HG02642 (cell line): ENCODE results near the gene PTPRR.

ENCODE experiments used
- ATAC-seq: cut with Tn5 transposase; IDR thresholded peaks from one replicate; pipeline ENCODE4 v1.9.1; 2021; ENCODE audit warnings: mild to moderate bottlenecking; ENCODE audit not compliant: unreplicated experiment, poor library complexity

The PTPRR gene

DNA sequence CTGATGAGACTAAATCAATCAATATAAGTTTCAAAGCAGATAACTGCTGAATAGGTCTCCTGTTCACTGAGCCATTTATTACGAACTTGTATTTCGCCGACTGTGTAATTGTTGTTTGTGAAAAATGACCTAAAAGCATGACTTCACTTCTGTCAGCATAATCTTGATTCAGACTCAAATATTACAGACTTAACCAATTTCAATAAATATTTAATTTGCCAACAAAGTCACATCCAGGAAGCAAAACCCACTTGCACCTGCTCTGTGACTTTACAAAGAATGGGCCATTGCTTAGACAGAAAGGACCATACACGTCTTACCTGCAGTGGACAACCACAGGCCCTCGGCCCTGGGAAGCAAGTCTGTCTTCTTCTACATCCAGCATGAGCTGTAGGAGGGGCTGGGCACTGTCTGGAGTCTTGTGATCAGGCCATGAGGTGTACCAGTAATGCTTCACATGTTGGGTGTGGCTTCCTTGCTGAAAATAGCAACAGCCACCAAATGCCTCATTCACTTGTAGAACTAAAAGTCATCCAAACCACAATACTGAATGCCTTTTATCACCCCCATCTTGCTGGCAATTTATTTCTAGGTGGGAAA lies 259.8 kb downstream of the PTPRR start:
- ATAC-seq = no peak

DNA sequence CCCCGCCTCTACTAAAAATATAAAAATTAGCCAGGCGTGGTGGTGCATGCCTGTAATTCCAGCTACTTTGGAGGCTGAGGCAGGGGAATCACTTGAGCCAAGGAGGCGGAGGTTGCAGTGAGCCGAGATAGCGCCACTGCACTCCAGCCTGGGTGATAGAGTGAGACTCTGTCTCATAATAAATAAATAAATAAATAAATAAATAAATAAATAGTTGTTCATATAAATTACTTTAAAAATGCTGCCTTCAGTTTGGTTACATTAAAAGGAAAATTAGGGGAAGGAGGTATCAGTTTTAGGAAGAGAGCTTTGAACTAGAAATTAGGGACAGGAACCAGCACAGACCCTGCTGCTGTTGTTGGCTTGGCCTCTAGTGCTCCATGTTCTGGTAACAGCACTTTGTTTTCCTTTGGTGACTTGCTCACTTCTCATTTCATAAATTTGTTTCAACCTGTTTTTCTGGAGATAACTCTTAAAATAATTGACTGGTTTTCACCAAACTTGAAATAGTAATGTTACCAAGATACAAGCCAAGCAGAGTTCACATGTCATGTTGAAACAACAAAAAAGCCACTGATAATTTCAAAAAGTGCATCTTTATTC lies 260.4 kb downstream of the PTPRR start:
- ATAC-seq = no peak

DNA sequence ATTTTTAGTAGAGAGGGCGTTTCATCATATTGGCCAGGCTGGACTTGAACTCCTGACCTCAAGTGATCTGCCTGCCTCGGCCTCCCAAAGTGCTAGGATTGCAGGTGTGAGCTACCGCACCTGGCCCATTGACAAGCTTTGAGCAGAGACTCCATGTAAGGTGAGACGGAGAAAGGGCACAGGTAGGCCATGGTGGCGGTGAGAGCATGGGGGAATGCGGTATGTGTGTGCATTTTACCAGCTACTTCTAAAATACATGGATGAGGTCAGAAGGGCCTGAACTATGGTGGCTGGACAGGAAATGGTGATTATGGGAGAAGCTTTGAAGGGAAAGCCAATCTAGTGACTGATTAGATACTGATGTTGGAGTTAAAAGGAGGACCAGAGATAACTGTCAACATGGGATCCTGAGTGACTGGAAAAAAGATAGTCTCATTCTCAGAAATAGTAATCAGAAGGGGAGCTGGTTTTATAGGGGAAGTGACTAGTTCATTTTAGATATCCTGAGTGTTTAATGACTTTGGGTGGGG lies 261.4 kb downstream of the PTPRR start:
- ATAC-seq = no peak

DNA sequence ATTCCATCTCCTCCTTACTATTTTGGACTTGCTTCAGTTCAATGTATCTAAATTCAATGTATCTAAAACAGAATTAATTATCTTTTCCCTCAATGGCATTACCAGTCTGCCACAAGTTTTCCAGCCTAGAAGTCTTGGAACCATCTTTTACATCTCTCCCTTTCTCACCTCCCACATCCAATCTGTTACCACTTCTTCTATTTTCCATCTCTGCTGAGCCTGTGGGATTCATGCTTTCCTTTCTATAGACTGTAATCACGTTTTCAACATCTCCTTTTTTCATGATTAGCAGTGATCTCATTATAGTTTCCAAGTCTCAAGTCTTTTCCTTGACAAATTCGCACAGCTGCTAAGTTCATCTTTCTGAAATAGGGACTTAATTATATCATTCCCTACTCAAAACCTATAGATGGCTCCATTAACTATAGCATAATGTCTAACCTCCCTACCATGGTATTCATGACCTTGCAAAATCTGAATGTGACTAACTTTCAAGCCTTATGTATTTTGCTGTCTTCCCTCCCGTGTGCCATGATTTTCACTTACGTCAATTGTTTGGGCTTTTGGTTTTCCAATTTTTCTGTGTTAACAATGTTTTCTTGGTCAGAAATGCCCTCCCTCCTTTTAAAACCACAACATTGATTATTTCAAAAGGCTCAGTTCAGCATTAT lies 262.8 kb downstream of the PTPRR start:
- no peak for ATAC-seq

DNA sequence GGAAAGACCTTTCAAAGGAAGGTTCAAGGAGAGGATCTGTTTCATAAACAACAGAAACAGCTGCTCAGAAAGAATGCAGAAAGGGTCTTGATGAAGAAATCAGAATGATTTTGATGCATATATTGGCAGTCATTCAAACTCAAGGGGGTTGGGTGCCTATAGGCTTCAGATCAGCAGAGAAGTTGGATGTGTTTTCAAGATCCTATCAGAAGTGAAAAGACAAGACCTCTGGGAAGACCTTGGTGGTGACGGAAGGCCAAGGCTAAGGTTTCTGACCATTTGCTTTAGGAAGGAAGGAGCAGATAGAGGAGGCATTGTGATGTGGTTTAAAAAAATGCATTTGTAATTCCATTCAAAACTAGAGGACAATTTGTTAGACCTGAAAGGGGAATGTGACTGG lies 268.1 kb downstream of the PTPRR start:
- no peak for ATAC-seq

DNA sequence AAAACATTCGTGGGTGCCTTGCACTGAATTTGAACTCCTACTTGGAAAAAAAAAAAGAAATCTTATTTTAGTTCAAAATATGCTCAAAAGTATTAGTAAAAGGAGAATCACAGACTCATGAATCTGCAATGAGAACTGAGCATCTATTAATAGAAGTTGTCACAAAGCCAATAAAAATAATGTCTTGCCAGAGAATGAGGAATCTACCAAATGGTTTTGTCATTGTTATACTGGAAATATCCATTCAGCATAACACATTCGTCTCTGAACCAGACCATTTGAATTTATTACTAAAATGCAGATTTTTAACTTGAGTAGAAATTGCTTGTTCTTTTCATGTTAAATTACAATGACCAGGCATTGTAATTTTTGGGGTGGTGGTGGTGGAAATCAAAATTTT lies 271.7 kb downstream of the PTPRR start:
- no peak for ATAC-seq

DNA sequence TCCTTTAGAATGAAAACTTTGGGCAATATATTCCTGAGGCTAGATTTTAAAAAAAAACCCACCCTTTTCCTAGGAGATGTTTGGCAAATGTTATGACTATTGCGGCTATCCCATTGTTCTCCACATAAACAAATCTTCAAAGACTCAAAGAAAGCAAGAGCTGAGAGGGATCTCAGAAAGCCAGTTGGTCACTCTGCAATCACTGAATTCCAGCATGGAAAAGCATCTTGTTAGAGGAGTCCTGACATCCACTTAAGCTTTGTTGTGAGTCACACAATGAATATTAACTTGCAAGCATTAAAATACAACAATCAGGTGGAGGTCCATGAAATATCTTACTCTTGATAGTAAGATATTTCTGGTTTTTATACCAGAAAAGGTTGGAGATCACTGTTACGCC lies 272.3 kb downstream of the PTPRR start:
- ATAC-seq = no peak

DNA sequence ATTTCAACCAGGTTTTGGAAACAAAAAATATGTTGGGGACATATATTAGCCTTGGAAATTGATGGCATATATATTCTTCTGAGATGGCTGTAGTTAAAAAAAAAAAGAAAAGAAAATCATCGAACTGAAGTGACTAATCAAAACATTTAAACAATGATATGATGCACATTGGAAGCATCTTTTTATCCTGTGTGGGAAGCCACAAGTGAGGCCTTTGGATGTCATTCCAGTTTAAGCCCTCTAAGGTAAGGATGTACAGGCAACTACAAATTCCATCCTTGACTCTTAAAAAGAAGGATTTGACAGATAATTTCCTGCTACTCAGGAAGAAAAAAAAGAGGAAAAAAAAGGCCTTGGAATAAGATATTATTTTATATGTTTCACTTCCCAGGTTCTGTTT lies 273.7 kb downstream of the PTPRR start:
- no peak for ATAC-seq

DNA sequence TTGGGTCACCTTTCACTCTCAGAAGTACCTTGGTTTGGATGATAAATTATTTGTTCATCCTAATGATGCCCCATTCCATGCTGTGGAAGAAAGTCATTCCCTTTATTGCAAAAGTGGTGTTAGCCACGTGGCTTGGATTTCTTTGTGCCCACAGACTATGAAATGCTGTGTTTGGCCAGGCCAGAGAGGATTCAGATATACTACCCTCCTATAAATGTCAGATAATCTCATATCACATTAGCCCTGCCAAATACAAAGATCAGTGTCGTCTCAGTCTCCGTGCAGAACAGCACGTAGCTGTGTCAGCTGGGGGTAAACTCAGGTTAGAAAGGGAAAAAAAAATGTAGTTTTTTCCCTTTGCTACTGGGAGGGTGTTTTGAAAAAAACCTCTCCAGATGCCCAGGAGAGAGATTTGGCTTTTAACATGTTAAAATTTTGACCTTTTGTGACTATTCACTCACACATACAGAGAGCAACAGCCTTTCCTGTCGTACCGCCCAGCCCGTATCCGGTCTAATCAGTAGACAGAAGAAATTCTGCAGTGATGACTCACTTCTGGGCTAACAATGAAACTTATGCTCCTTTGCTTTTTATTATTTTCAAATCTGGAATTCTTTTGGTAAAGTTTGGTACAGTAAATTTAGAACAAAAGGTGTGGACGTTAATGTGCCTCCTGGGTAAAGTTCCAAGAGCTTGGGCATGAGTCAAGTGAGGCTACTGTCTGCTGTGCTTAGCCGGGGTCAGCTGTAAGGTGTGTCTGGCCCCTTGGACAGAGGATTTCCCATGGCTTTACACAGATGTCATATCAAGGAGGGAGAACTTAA lies 274.8 kb downstream of the PTPRR start:
- peak; percentile 68 for ATAC-seq

DNA sequence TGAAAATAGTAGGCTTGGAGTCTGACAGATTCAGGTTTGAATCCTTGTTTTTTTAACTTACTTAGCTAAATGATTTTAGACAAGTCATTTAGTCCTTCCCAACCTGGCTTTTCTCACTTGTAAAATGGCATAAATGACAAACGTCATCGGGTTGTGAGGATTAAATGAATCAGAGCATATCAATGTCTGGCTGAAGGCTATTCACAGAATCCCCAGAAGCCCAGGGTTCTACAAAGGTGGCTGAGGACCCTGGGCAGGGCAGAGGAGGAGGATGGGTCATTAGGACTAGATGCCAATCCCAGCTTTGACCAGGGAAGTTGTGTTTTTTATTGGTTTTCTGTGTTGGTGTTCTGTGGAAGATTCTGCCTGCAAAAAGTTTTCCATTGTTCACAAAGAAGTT lies 275.7 kb downstream of the PTPRR start:
- no peak for ATAC-seq

DNA sequence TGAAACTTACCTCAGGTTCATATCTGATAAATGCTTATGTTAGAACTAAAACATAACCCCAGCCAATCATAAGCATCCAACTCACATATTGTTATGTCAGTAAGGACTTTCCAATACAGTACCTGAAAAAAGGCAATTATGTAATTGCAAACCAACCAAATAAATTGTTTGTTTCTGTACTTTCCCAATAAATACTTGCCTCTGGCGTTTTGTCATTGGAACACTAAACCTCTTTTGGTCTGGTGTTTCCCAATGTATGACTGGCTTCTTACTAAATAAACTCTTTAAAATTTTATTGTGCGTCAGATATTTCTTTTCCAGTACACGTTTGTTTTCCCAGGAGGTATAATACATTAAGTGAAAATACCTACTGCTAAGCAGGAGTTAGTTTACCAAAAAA lies 276.6 kb downstream of the PTPRR start:
- ATAC-seq = no peak

DNA sequence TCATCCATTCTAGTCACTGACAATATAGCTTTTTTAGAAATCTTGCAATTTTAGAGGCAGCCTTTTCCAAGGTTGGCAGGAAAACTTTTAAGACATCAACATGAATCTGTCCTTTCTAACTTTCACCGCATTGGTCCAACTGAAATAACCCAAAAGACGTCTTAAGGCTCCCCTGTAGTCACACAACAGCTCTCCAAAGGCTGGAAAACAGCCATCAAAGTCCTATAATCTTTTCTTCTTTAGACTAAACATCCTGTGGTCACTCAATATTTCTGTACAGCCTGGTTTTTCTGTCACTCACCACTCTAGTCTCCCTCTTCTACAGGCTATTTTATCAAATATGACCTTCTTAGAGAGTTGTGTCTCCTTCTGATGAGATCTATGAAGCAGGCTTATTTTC lies 278.8 kb downstream of the PTPRR start:
- ATAC-seq = no peak

DNA sequence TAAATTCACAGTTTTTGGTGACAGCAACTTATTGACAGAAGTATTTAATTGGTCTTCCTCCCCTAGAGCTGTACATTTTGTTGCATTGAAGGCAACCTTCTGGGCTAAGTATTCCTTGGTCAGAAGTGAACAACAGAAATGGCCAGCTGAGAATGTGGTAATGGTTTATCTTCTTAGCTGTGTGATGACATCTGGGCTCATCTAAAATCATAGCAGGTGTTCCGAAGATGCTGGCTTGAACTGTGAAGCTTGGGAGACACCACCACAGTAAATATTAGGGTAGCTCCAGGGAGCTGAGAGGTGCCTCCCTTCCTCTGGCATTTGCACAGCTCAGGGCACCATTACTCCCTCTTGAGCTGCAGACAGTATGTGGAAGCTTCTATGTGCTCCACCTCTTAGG lies 279.6 kb downstream of the PTPRR start:
- no peak for ATAC-seq

DNA sequence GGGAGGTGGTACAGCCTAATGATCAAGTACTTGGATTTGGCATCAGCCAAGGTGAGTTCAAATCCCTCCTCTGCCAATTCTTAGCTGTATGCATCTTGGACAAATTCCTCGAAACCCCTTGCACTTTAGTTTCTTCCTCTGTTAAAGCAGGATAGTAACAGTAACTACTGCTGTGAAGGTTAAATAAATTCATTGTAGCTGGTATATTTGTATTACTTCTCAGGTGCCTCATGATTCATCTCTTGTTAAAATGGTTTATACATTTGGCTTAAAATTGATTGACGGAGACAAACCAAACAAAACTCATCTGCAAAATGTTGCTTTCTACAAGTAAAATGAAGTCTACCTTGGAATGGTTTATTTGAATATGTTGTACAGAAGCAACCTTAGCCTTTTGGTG lies 281.0 kb downstream of the PTPRR start:
- ATAC-seq = no peak

DNA sequence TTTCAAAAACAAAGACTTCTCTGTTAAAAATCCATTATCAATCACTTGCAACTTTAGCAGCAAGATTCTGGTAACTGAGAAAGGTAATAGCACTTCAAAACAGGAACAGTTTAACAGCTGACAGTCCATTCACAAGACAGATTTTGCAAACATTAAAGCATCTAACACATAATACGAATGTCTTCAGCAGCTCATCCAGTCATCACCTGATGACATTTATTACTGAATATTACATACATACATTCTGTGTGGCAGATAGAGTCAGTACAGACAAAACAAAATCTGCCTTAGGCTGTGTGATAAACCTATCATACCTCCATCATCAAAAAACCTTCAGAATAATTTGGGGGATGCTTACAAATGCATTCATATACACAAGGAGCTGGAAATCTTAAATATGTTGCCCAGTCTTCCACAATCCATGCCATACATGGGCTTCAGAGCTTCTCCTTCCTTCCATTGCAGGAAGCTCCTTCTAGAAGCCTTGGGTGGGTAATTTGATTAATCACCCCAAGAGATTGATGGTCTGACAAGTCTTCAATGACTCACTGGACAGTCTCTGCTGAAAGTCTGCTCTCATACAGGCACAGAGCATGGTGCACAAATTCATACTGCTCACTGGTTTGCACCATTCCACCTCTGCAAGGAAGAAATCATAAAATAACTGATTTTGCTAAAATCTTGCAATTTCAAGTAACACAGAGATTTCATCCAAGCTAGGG lies 281.7 kb downstream of the PTPRR start:
- no peak for ATAC-seq

DNA sequence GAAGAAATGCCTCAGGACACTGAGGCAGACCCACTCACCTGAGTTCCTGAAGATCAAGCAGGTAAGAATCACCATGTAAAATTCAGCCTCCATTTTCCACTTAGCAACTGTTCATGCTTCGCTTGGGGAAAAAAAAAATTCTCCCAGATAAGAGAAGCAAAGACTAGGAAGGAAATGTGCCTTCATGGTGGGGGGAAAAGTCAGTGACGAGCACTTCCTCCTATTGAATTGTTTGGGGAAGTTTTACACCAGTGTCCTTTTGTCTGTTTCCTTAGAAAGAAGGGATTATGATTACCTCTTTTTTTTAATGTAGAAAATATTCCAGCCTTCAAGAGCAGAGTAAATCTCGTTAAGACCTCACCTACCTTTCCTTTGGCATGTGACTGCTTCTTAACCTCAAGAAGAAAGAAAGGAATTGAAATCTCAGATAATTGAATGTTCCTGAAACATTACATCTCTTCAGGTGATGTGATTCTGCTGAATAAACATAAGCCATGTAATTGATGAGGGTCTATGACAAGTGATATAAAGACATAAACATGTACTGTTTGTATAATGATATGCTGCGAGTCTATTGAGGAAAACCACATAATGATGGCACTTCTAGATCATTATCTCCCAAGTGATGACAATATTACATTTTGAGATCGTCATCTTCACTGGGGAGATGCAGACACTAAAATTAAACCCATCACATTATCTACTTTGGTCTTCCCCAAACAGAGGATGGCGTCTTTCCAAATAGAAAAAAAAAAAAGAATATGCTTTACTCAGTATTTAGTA lies 283.0 kb downstream of the PTPRR start, which contains the start of gene PTPRB:
Gene PTPRB (minus strand): TSS at position 127 of the 783 bp plus-strand sequence. CDS start 34 bp downstream, at position 93.
- no peak for ATAC-seq

DNA sequence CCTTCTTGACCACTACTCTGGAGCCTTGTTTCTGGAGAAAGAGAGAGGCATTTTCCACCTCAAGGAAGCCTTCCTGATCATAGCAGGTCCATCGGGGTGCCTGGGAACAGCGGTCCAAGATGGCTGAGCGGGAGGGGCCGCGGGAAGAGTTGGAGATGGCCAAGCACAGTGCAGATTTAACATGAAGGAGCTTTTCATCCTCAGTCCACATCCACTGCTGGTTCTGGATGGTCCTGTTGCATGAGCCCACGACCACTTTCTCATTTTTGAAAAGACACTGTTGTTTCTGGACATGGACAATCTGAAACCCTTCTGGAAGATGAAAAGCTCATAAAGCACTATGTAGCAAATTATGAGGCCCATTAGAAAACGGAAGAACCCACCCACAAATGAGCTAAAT lies 284.8 kb downstream of the PTPRR start:
- no peak for ATAC-seq

DNA sequence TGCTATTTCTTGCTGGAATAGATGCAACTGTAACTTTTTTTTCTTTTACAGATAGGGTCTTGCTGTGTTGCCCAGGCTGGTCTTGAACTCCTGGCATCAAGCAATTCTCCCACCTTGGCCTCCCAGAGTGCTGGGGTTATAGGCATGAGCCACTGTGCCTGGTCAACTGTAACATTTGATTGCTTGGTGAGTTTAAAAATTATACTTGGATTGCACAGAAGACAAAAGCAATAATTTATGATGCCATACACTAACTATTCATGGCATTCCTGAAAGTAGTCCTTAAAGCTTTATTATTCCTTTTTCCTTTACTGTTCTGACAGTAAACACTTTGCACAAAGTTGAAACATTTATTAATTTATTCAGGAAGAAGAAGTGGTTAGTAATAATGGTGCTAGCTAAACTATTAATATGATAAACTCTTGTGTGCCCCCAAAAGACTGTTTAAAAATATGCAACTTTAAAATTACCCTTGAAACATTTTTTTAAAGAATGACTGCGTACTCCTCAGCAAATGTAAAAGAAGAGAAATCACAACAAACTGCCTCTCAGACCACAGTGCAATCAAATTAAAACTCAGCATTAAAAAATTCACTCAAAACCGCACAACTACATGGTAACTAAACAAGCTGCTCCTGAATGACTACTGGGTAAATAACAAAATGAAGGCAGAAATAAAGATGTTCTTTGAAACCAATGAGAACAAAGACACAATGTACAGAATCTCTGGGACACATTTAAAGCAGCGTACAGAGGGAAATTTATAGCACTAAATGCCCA lies 291.6 kb downstream of the PTPRR start:
- ATAC-seq = no peak

DNA sequence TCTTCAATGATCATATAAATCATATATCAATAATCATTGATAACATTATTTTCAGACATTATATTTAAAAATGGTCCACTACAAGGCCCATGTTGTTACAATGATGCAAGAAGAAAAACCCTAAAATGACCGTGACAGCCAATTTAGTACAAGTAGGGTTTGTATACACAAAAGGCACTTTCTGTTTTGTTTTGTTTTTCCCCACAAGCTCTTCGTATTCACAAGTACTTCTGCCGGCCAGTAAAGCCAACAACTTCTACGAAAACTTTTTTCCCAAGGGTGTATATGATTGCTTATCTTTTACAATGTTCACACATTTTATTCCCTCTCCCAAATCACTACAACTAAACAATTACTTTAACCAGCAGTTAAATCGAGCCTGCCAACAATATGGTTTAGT lies 292.9 kb downstream of the PTPRR start:
- no peak for ATAC-seq
